CD4-positive, alpha-beta T cell treated with Interleukin-4 for 1 hour (primary cell): Measurements from ENCODE around the gene SDHAF3.
A peak's percentile ranks its signal among the peaks of the same experiment; 100 is the strongest.
"Not testable (repeated sequence)": the region's sequence is repeated elsewhere in the genome, so short reads cannot be mapped to it uniquely, and the experiment has no call there.

Source experiments
- DNase-seq, 2 donors: peaks; one replicate each; pipeline ENCODE4 v3.0.0-alpha.2; 2020 to 2022

SDHAF3 gene

GRCh38 chr7:97117372-97118188 lies at the start of gene SDHAF3:
Gene SDHAF3, plus strand, starts transcription at chr7:97117698. Its CDS starts 26 bp downstream, at chr7:97117724.
- peak; percentile 98 for DNase-seq

GRCh38 chr7:97072025-97072424 lies 45.5 kb upstream of the SDHAF3 start:
- not testable (repeated sequence) for DNase-seq

DNA sequence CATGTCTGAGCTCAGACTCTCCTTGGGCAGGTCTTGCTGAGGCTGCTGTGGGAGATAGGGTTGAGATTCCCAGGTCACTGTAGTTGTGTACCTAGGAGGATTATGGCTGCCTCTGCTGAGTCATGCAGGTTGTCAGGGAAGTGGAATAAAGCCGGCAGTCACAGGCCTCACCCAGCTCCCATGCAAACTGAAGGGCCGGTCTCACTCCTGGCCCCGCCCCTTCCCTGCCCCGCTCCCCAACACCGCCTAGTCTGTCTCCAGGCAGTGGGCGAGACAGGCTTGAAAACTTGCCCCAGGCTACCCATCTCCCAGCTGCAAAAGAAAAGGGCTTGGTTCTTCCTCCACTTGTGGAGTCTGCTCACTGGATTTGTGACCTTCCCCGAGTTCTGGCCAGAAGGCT lies 41.6 kb upstream of the SDHAF3 start:
- no peak for DNase-seq

DNA sequence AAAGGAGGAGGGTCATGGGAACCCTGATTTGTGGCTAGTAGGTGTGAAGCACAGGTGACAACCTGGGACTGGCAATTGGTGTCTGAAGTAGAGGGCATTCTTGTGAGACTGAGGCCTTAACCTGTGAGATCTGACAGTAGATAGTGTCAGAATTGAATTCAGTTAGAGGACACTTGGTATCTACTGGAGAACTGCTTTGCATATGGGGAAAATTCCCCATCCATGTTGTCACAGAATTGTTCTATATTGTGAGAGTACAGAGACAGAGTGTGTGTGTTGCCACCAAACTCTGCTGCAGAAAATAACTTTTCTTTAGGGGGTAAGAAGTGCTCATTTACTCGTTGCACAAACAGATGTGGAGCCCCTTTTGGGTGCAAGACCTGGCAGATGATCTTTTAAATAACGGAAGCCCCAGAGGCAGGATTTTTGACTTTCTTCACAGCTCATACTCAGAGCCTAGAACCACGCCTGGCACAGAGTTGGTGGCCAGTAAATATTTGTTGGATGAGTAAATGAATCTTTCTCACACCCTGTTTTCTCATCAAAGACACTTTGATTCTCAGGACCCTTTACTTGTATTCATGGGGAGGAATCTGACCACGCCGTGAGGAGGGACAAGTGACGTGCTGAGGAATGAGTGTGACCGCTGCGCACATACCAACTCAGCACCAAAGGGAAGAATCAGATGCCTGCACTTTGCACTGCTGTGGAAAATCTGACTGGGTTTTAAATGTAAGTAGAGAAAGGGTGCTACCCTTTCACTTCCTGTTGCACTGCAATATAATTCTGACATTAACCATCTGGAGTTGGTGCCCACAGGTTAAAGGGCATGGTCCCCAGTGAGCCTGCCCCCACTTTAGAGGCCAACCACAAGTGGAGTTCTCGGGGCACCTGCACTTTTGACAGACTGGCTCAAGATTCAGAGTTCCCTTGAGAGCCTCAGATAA lies 39.2 kb upstream of the SDHAF3 start:
- DNase-seq, result no peak

- no peak for DNase-seq
Observed at GRCh38 chr7:97079300-97079699, 38.2 kb upstream of the SDHAF3 start.

DNA sequence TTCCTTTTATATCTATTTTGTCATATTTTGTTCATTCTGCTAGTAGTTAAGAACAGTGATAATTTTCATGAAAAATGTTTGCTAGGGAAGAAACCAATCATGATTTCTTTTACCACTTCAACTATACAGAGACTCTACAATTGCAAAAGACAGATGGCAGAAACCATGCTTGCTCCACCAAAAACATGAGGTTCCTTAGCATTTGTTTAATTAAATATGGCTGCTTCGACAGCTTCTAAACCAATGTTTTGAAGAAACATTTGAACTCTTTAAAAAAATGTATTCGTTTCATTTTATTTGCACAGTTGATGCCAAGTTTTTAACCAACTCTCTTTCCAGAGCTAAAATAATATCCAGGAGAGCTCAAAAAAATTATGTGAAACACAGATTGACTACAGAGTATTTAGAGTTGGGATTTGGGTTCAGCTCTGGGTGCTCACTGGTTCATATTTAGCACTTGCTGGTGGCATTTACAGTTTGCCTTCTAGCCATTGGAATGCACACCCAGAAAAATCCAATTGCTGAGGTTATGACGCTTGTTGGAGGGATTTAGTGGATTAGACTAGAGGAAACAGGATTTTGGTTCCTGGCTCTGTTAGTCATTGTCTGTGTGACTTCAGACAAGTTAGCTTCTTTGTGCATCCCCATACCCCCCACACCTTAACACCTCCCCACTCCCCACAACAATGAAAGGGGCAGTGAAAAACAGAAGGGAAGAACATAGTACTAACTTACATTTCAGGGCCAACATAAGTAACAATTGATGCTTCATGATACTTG lies 35.8 kb upstream of the SDHAF3 start:
- no peak for DNase-seq

DNA sequence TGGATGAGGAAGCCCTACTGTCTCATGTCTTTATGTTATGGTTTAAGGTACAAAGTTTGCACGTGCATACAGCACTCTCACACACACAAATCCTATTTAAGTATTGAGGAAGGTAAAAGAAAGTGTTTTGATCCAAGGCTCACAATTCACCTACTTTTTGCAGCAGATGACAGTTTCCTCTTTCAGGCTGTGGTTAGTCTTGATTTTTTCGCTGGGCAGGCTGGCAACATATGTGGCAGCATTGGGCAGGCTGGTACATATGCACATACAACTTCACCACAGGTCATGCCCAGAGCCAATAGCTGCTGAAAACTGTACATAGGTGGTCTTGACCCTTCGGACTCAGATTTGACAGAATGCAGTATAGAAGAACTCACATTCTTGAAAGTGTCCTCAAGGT lies 29.1 kb upstream of the SDHAF3 start:
- no peak for DNase-seq

DNA sequence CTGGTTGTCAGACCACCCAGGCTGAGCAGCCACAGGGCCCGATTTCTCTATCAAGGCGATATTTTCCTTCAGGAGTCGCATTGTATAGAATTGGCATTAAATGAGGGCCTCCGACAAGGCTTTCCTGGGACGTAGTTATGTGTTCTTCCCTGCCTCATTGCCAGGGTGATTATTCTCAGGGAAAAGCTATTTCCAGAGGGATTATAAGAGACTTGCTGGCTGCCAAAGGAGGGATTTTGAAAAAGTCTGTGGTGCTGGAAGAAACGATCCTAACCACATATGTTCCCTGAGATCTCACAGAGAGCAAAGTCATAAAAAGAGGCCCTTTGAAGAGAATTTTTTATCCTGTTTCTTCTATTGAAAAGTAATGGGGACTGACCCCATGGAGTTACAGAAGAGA lies 27.7 kb upstream of the SDHAF3 start:
- DNase-seq, result no peak

GRCh38 chr7:97090761-97091353 lies 26.6 kb upstream of the SDHAF3 start:
- DNase-seq, result no peak

DNA sequence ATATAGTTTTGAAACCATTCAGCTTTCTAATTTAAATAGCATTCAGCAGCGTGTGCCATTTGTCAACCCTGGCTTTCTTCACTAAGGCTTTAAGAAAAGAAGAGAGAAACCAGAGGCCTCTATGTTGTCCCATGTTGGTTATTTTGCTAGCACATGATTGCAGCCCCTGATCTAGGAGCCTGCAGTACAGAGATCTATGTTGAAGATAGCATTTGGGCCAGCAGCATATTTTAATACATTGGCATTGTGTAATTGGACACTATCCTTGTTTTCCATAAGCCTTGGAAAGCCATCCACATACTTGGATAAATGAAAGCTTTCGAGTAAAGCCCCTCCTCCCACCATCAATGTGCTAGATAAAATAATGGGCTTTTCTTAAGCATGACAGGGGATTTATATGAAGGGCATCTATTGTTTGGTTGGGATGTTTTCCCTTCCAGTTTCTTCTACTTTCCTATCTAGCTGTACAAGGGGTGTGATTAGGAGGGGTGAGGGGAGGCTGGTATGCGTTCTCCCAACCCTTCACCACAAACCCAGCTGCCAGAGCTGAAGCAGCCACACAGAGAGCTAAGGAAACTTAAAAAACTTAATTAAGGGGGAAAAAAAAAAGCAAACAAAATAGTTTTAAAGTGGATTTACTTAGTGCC lies 23.1 kb upstream of the SDHAF3 start:
- DNase-seq, result no peak

- no peak for DNase-seq
Observed at GRCh38 chr7:97096037-97096436, 21.5 kb upstream of the SDHAF3 start.

- DNase-seq, result no peak
Observed at GRCh38 chr7:97096661-97097060, 20.8 kb upstream of the SDHAF3 start.

- DNase-seq, result peak; percentile 63 to 75
Observed at GRCh38 chr7:97104719-97105238, 12.7 kb upstream of the SDHAF3 start.

DNA sequence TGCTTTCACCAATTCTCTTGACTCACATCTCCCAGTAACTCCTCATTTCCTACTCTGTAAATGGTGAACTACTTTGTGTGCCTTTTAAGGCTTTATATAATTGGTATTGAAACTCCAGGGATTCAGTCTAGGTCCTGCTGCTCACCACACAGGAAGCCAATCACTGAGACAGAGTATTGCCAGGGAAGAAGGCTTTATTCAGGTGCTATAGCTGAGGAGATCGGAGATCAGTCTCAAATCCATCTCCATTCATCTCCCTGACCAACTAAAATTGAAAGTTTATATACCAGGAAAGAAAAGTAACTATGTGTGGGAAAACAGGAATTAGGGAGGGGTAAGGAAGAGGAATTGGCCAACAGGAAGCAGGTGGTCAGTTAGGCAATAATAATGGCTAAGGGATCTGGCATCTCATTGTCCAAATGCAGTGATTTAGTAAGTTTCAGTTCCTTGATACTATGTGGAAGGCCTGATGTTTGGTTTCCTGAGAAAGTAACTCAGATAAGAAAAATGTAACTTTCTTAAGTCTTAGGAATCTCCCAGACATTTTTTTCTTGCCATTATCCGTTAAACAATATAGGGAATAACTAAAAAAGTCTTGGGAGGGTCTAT lies 10.2 kb upstream of the SDHAF3 start:
- no peak for DNase-seq

DNA sequence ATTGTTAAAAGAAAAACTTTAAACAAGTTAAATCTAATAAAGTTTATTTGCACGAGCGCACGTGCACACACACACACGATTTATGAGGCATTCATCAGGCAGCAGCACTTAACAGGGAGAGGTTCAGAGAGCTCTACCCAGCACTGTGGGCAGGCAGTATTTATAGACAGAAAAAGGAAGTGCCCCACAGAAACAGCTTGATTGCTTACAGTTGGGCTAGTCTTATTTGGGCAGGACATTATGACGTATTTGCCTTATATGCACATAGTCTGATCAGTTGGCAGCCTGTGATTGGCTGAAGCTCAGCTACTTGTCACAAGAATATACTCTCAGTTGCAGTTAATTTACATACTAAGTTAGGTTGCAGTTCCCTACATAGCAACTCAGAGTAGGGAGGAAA lies 1.2 kb upstream of the SDHAF3 start:
- DNase-seq, result peak; percentile 26 to 80

DNA sequence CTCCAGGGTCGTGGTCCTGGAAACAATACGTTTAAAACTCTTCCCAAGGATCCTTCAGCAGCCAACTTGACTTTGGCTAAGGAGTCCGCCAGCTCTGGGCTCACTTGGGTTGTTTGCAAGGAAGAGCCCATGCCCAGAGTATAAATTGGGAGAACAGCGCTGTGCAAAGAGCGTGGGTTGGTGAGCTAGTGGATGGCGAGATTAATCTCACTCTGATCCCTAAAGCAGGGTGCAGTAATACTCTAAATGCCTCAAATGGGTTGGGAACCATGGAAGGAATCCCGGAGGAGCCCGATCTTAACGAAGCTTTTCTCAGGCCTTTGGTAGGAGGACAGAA lies 495 bp upstream of the SDHAF3 start:
- no peak for DNase-seq

DNA sequence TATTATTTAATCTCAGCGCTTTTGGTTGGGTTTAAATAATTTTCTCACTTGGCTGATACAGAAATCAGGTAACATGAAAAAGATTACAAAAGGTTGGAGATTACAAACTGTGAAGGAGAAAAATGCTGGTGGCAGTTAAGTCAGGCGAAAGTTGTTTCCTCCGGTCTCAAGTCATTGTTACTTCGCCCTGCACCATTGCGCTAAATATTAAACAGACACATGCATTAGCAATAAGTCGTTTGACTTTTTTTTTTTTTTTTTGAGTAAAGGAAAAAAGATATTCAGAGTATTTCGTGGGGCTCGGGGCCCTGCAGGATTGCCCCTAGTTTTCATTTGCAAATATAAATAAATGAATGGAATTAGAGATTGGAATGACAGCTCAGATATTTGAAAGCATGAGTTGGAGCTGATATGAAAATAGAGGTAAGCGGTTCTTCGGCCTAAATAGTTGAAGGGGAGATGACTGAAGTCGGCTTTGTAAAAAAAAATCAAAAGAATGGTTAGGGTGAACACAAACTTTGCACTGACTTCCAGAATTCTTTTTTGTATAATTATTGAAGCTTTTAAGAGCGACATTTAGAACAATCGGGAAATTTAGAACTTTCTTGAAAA lies 914 bp downstream of the SDHAF3 start:
- no peak for DNase-seq

DNA sequence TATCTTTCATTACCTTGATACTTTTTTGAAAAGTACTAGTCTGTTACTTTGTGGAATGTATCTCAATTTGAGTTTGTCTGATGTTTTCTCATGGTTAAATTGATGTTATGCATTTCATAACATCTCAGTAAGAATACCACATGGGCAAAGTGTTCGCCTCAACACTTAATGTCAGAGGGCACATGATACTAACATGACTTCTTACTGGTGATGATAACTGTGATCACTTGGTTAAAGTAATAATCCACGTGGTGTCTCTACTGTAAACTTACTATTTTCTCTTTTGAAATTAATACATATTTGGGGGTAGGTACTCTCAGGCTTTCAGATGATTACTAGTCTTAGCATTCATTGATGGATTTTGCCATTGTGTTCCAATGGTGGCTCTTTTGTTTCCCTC lies 2.2 kb downstream of the SDHAF3 start:
- no peak for DNase-seq

DNA sequence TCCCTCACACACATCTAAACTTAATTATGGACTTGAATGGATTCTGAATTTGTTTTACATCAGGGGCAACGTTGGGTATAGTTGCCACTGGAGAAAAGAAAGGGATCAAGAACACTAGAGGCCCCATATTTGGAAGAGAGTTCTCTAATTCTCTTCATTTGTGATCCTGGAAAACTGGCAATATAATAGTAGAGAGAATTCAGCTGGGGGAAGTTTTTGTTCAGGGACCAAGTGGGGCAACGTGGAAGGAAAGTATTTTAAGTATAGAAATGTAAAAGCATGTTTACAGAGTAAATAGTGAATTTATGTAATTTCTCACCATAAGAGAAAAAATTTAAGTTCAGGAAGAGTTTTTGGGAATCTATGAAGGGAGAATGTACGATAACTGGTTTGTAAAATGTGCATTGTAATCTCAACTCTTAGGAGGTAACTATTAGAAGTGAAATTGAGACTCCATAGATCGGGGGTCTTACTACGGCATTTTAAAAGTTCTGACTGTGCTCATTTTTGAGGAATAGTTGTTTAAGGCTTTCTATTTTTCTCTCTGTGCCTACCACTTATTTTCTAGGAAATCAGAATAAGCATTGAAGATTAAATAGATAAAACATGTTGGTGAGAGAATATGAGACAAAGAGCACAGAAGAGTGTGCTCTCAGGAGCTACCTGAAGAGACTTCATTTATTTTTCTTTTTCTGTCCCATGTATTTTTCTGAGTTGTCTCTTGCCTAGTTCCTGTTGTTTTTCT lies 3.4 kb downstream of the SDHAF3 start:
- DNase-seq, result no peak

- DNase-seq, result not testable (repeated sequence)
Observed at GRCh38 chr7:97123115-97123514, 5.6 kb downstream of the SDHAF3 start.
